Thyroid gland (tissue), 4 donors: Measurements from ENCODE around the gene ARHGAP12.

Experiments
- CTCF ChIP-seq, 6 experiments: fragments of 200-600 bp in 3 of 6; fragments of 450-650 bp in 3 of 6; sonication (generic) in 3 of 6; IDR thresholded peaks; one replicate each; pipeline ENCODE4 v1.5.1; 2016 to 2019; ENCODE audit warnings: antibody characterized with exemption in 6 of 6, mild to moderate bottlenecking in 2 of 6, inconsistent platforms in 1 of 6, moderate library complexity in 1 of 6
- POLR2A ChIP-seq, 2 donors: fragments of 450-650 bp; IDR thresholded peaks; one replicate each; pipeline ENCODE4 v1.6.1; 2017; ENCODE audit warnings: antibody characterized with exemption in 2 of 2, mild to moderate bottlenecking in 2 of 2, moderate library complexity in 1 of 2

DNA sequence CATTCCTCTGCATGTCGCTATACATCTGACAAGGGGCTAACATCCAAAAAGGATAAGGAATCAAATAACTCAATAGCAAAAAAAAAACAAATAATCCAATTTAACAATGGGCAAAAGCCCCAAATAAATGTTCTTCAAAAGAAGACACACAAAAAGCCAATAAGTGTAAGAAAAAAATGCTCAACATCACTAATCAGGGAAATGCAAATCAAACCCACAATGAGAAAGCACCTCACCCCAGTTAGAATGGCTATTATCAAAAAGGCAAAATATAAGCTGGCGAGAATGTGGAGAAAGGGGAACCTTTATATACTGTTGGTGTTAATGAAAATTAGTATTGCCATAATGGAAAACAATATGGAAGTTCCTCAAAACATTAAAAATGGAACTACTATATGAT, 14.3 kb downstream of the ARHGAP12 start:
- TF ChIP-seq POLR2A (IDR thresholded peaks at IDR 0.05), result no peak
- no peak for TF ChIP-seq CTCF (IDR thresholded peaks at IDR 0.05)
